Measurements from ENCODE around the gene B4GALNT1.

B4GALNT1 gene

GRCh38 chr12:57585156-57585555 is 47.8 kb downstream of the B4GALNT1 start:
- Histone ChIP-seq H3K4me1 (ENCODE audit: control insufficient read depth, insufficient read depth, low read length) (no peaks in the 10 kb centered on the region), H3K36me3 (ENCODE audit: insufficient read depth, low read length) (no peaks in the 10 kb centered on the region), H3K27me3 (ENCODE audit: control insufficient read depth, insufficient read depth, low read length) (peaks cover 56% of the 10 kb centered on the region), H3K9ac (ENCODE audit: low read depth, low read length) (no peak overlapping the region), H3K4me2 (ENCODE audit: low read length) (no peak overlapping the region), H3K4me3 (ENCODE audit: low read length) (no peak overlapping the region), H3K9me3 (replicated peaks; ENCODE audit: low read length) (no peaks in the 10 kb centered on the region)

GRCh38 chr12:57584690-57585089 is 48.3 kb downstream of the B4GALNT1 start:
- Histone ChIP-seq H3K9ac (ENCODE audit: low read depth, low read length) (no peak overlapping the region), H3K4me3 (ENCODE audit: low read length) (no peak overlapping the region), H3K4me2 (ENCODE audit: low read length) (no peak overlapping the region), H3K27me3 (ENCODE audit: control insufficient read depth, insufficient read depth, low read length) (peaks cover 56% of the 10 kb centered on the region), H3K36me3 (ENCODE audit: insufficient read depth, low read length) (no peaks in the 10 kb centered on the region), H3K4me1 (ENCODE audit: control insufficient read depth, insufficient read depth, low read length) (no peaks in the 10 kb centered on the region), H3K9me3 (replicated peaks; ENCODE audit: low read length) (no peaks in the 10 kb centered on the region)

- H3K27me3 ChIP-seq (ENCODE audit: control insufficient read depth, insufficient read depth, low read length), result peaks cover 56% of the 10 kb centered on the region
- H3K9me3 ChIP-seq (replicated peaks; ENCODE audit: low read length), result no peaks in the 10 kb centered on the region
- no peak overlapping the region for H3K9ac ChIP-seq (ENCODE audit: low read depth, low read length)
- H3K4me2 ChIP-seq (ENCODE audit: low read length), result no peak overlapping the region
- H3K4me1 ChIP-seq (ENCODE audit: control insufficient read depth, insufficient read depth, low read length), result no peaks in the 10 kb centered on the region
- H3K4me3 ChIP-seq (ENCODE audit: low read length), result no peak overlapping the region
- no peaks in the 10 kb centered on the region for H3K36me3 ChIP-seq (ENCODE audit: insufficient read depth, low read length)
Observed at GRCh38 chr12:57584050-57584449, 49.0 kb downstream of the B4GALNT1 start.

GRCh38 chr12:57583008-57583831 is 49.8 kb downstream of the B4GALNT1 start:
- Histone ChIP-seq H3K27me3 (ENCODE audit: control insufficient read depth, insufficient read depth, low read length) (peaks cover 58% of the 10 kb centered on the region), H3K9ac (ENCODE audit: low read depth, low read length) (no peak overlapping the region), H3K4me3 (ENCODE audit: low read length) (no peak overlapping the region), H3K4me2 (ENCODE audit: low read length) (no peak overlapping the region), H3K36me3 (ENCODE audit: insufficient read depth, low read length) (no peaks in the 10 kb centered on the region), H3K4me1 (ENCODE audit: control insufficient read depth, insufficient read depth, low read length) (no peaks in the 10 kb centered on the region), H3K9me3 (replicated peaks; ENCODE audit: low read length) (no peaks in the 10 kb centered on the region)

- H3K4me3 ChIP-seq (ENCODE audit: low read length), result no peak overlapping the region
- H3K4me1 ChIP-seq (ENCODE audit: control insufficient read depth, insufficient read depth, low read length), result no peaks in the 10 kb centered on the region
- peaks cover 58% of the 10 kb centered on the region for H3K27me3 ChIP-seq (ENCODE audit: control insufficient read depth, insufficient read depth, low read length)
- no peaks in the 10 kb centered on the region for H3K36me3 ChIP-seq (ENCODE audit: insufficient read depth, low read length)
- H3K9ac ChIP-seq (ENCODE audit: low read depth, low read length), result no peak overlapping the region
- H3K4me2 ChIP-seq (ENCODE audit: low read length), result no peak overlapping the region
- H3K9me3 ChIP-seq (replicated peaks; ENCODE audit: low read length), result no peaks in the 10 kb centered on the region
Observed at GRCh38 chr12:57582440-57582839, 50.6 kb downstream of the B4GALNT1 start.

GRCh38 chr12:57581802-57582201 is 51.2 kb downstream of the B4GALNT1 start:
- Histone ChIP-seq H3K9me3 (replicated peaks; ENCODE audit: low read length) (no peaks in the 10 kb centered on the region), H3K4me1 (ENCODE audit: control insufficient read depth, insufficient read depth, low read length) (no peaks in the 10 kb centered on the region), H3K9ac (ENCODE audit: low read depth, low read length) (no peak overlapping the region), H3K36me3 (ENCODE audit: insufficient read depth, low read length) (no peaks in the 10 kb centered on the region), H3K4me2 (ENCODE audit: low read length) (no peak overlapping the region), H3K4me3 (ENCODE audit: low read length) (no peak overlapping the region), H3K27me3 (ENCODE audit: control insufficient read depth, insufficient read depth, low read length) (peaks cover 55% of the 10 kb centered on the region)

GRCh38 chr12:57580466-57580795 is 52.6 kb downstream of the B4GALNT1 start:
- no peak overlapping the region for H3K9ac ChIP-seq (ENCODE audit: low read depth, low read length)
- H3K4me1 ChIP-seq (ENCODE audit: control insufficient read depth, insufficient read depth, low read length), result no peaks in the 10 kb centered on the region
- H3K27me3 ChIP-seq (ENCODE audit: control insufficient read depth, insufficient read depth, low read length), result peaks cover 56% of the 10 kb centered on the region
- no peak overlapping the region for H3K4me2 ChIP-seq (ENCODE audit: low read length)
- H3K36me3 ChIP-seq (ENCODE audit: insufficient read depth, low read length), result no peaks in the 10 kb centered on the region
- H3K4me3 ChIP-seq (ENCODE audit: low read length), result no peak overlapping the region
- H3K9me3 ChIP-seq (replicated peaks; ENCODE audit: low read length), result no peaks in the 10 kb centered on the region

- Histone ChIP-seq H3K4me3 (ENCODE audit: low read length) (no peak overlapping the region), H3K9ac (ENCODE audit: low read depth, low read length) (no peak overlapping the region), H3K27me3 (ENCODE audit: control insufficient read depth, insufficient read depth, low read length) (peaks cover 54% of the 10 kb centered on the region), H3K4me2 (ENCODE audit: low read length) (no peak overlapping the region), H3K36me3 (ENCODE audit: insufficient read depth, low read length) (no peaks in the 10 kb centered on the region), H3K9me3 (replicated peaks; ENCODE audit: low read length) (no peaks in the 10 kb centered on the region), H3K4me1 (ENCODE audit: control insufficient read depth, insufficient read depth, low read length) (no peaks in the 10 kb centered on the region)
Observed at GRCh38 chr12:57579677-57580465, 53.1 kb downstream of the B4GALNT1 start.

GRCh38 chr12:57579011-57579410 is 54.0 kb downstream of the B4GALNT1 start:
- no peak overlapping the region for H3K9ac ChIP-seq (ENCODE audit: low read depth, low read length)
- no peaks in the 10 kb centered on the region for H3K36me3 ChIP-seq (ENCODE audit: insufficient read depth, low read length)
- no peaks in the 10 kb centered on the region for H3K4me1 ChIP-seq (ENCODE audit: control insufficient read depth, insufficient read depth, low read length)
- H3K9me3 ChIP-seq (replicated peaks; ENCODE audit: low read length), result no peaks in the 10 kb centered on the region
- no peak overlapping the region for H3K4me2 ChIP-seq (ENCODE audit: low read length)
- no peak overlapping the region for H3K4me3 ChIP-seq (ENCODE audit: low read length)
- H3K27me3 ChIP-seq (ENCODE audit: control insufficient read depth, insufficient read depth, low read length), result peaks cover 48% of the 10 kb centered on the region

- Histone ChIP-seq H3K27me3 (ENCODE audit: control insufficient read depth, insufficient read depth, low read length) (peaks cover 44% of the 10 kb centered on the region), H3K9me3 (replicated peaks; ENCODE audit: low read length) (no peaks in the 10 kb centered on the region), H3K4me3 (ENCODE audit: low read length) (no peak overlapping the region), H3K9ac (ENCODE audit: low read depth, low read length) (no peak overlapping the region), H3K4me2 (ENCODE audit: low read length) (no peak overlapping the region), H3K36me3 (ENCODE audit: insufficient read depth, low read length) (no peaks in the 10 kb centered on the region), H3K4me1 (ENCODE audit: control insufficient read depth, insufficient read depth, low read length) (no peaks in the 10 kb centered on the region)
Observed at GRCh38 chr12:57577981-57578758, 54.8 kb downstream of the B4GALNT1 start.

GRCh38 chr12:57576613-57577160 is 56.3 kb downstream of the B4GALNT1 start:
- Histone ChIP-seq H3K4me1 (ENCODE audit: control insufficient read depth, insufficient read depth, low read length) (no peaks in the 10 kb centered on the region), H3K4me2 (ENCODE audit: low read length) (no peak overlapping the region), H3K36me3 (ENCODE audit: insufficient read depth, low read length) (no peaks in the 10 kb centered on the region), H3K4me3 (ENCODE audit: low read length) (no peak overlapping the region), H3K27me3 (ENCODE audit: control insufficient read depth, insufficient read depth, low read length) (peaks cover 47% of the 10 kb centered on the region), H3K9ac (ENCODE audit: low read depth, low read length) (no peak overlapping the region), H3K9me3 (replicated peaks; ENCODE audit: low read length) (no peaks in the 10 kb centered on the region)
